HL-60 (cell line): ENCODE results near the gene OR52K1.

ENCODE experiments used
- DNase-seq, 2 experiments: peaks; one replicate each; pipeline ENCODE4 v3.0.0-alpha.2; 2010 to 2020; ENCODE audit warnings: low read depth in 1 of 2, low spot score in 1 of 2
- H3K27ac ChIP-seq: fragments of 250-450 bp; sonication (Bioruptor Pico); replicated peaks from 2 replicates; pipeline ENCODE4 v1.5.1; 2020; ENCODE audit warnings: mild to moderate bottlenecking, moderate library complexity
- H3K27me3 ChIP-seq: fragments of 250-450 bp; sonication (Bioruptor Pico); 2 replicates; pipeline ENCODE4 v1.5.1; 2021; ENCODE audit warnings: mild to moderate bottlenecking, moderate library complexity; ENCODE audit not compliant: insufficient read depth, poor library complexity, severe bottlenecking
- H3K4me3 ChIP-seq: replicated peaks from 2 replicates; pipeline ENCODE4 v1.5.1; 2011; ENCODE audit warnings: mild to moderate bottlenecking, control low read depth, low read length; ENCODE audit not compliant: insufficient read depth
- GABPA ChIP-seq: IDR thresholded peaks from 2 replicates; pipeline ENCODE4 v1.6.1; 2012; ENCODE audit warnings: low read depth
- POLR2AphosphoS5 ChIP-seq: IDR thresholded peaks from 2 replicates; pipeline ENCODE4 v1.6.1; 2012; ENCODE audit warnings: low read depth
- SPI1 ChIP-seq: IDR thresholded peaks from 2 replicates; pipeline ENCODE4 v1.6.1; 2012; ENCODE audit warnings: low read depth, mild to moderate bottlenecking, borderline replicate concordance
- TF ChIP-seq, protein P1 (sequence below): IDR thresholded peaks from one replicate; pipeline ENCODE4 v1.5.1; 2011; ENCODE audit warnings: low read length, control low read depth, inconsistent platforms; ENCODE audit not compliant: insufficient read depth
- TF ChIP-seq, protein P2 (sequence below): IDR thresholded peaks from 2 replicates; pipeline ENCODE4 v1.6.1; 2012; ENCODE audit warnings: low read depth; ENCODE audit not compliant: insufficient replicate concordance

OR52K1 gene

DNA sequence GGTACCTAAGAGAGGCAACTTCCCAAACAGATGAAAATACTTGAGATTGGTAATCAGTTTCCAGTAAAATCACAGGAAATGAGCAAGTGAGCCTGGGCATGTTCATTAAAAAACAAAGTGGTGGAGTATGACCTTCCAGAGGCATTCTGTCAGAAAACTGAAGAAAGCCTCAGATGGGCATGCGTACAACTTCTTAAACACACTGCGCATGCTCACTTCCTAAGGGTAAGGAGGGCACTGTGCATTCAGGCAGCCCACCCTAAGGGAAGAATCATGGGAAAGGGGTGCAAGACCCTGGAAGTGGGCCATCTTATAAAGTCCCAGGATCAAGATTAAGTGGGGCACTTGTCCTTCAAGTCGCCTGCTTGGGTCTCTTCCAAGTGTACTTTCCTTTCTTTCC, 29.3 kb upstream of the OR52K1 start:
- H3K4me3 ChIP-seq, result no peak overlapping the region
- H3K27me3 ChIP-seq, result no peaks in the 10 kb centered on the region
- H3K27ac ChIP-seq, result peak overlapping the region; percentile 20; the same call in 1 of the 2 replicates
- TF ChIP-seq POLR2AphosphoS5, result no peak
- TF ChIP-seq, protein P1, sequence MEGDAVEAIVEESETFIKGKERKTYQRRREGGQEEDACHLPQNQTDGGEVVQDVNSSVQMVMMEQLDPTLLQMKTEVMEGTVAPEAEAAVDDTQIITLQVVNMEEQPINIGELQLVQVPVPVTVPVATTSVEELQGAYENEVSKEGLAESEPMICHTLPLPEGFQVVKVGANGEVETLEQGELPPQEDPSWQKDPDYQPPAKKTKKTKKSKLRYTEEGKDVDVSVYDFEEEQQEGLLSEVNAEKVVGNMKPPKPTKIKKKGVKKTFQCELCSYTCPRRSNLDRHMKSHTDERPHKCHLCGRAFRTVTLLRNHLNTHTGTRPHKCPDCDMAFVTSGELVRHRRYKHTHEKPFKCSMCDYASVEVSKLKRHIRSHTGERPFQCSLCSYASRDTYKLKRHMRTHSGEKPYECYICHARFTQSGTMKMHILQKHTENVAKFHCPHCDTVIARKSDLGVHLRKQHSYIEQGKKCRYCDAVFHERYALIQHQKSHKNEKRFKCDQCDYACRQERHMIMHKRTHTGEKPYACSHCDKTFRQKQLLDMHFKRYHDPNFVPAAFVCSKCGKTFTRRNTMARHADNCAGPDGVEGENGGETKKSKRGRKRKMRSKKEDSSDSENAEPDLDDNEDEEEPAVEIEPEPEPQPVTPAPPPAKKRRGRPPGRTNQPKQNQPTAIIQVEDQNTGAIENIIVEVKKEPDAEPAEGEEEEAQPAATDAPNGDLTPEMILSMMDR, result no peak
- no peak for DNase-seq

DNA sequence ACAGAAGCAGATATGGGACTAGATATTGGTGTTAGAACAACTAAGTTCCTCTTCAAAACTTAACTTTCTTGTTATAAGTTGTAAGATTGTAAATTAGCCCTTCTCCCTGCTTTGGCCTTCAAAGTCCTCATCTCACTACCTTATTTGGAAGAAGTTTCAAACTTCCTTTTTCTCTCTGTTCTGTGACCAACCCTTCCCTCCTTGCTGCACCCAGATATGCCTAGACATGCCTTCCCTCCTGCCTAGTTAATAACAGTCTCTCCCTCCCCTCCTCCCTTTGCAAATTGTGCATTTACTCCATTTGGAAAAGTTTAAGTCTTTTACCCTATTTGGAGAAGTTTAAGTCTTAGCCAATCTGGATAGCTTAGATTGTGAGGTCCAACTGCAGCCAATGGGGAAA, 28.4 kb upstream of the OR52K1 start:
- no peaks in the 10 kb centered on the region for H3K27me3 ChIP-seq
- peak in 1 of 2 experiments; percentile 70 for DNase-seq

DNA sequence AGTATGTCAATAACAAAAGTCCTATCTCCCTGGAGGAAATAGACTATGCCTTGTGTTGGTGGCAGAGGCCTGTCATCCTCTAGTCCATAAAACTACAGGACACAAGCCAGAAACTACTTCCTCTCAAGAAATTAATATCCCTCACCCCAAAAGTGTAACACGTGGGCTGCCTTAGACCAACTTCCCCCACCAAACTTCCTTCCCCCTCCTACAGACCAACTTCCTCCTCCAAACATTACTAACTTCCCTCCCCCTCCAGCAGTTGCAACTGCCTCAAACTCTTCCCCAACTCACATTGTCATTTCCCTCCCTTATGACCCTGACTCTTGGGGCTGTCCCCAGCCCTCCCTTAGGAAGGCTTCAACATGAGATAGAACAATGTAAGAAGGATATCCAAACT, 27.0 kb upstream of the OR52K1 start:
- peak; percentile 92 for TF ChIP-seq SPI1
- TF ChIP-seq GABPA, result peak; percentile 50
- peak; percentile 73 for TF ChIP-seq POLR2AphosphoS5
- TF ChIP-seq, protein P1, result no peak
- H3K27me3 ChIP-seq, result no peaks in the 10 kb centered on the region
- peak; percentile 95 to 96 for DNase-seq
- H3K4me3 ChIP-seq, result no peak overlapping the region
- peak overlapping the region; percentile 84 for H3K27ac ChIP-seq

More for the DNA sequence above, 28.4 kb upstream of the OR52K1 start:
- Histone ChIP-seq H3K4me3 (no peak overlapping the region), H3K27ac (peak overlapping the region; percentile 84)
- TF ChIP-seq SPI1 (no peak), GABPA (no peak)

DNA sequence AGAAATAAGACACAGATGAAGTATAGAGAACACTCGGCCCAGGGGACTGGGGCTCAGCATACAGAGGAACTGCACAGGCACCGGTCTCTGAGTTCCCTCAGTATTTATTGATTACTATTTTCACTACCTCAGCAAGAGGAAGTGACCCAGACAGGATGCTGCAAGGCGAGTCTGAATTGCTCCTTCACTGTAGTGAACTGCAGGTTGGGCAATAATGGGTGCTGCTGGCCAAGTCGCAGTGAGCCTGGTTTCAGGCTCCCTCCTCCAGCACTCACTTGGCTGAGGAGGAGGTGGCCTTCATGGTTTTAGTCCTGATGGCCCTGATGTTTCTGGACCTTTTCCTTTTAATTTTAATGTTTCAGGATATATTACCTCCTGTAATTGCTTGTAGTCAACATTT, 22.9 kb upstream of the OR52K1 start:
- peak; percentile 92 to 93 for DNase-seq
- Histone ChIP-seq H3K4me3 (no peak overlapping the region), H3K27ac (peak overlapping the region; percentile 84), H3K27me3 (no peaks in the 10 kb centered on the region)
- TF ChIP-seq, protein P1, result no peak
- no peak for TF ChIP-seq GABPA
- TF ChIP-seq SPI1, result peak; percentile 94

DNA sequence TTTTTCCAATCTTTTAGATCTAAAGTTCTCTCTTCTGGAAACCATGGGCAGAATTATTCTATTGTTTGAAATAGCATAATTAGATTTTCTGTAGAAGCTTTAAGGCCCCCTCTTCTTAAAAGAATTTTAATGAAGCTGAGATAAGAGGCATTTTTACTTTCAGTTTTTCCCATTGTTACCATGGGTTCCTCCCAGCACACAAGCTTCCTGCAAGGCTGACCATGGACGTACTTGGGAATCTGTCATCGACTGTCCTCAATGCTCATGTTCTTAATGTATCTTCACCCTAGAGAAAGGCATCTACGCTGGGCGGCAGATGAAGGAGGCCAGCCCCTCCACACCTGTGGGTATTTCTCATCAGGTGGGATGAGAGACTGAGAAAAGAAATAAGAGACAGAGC, 22.3 kb upstream of the OR52K1 start:
- TF ChIP-seq, protein P2, sequence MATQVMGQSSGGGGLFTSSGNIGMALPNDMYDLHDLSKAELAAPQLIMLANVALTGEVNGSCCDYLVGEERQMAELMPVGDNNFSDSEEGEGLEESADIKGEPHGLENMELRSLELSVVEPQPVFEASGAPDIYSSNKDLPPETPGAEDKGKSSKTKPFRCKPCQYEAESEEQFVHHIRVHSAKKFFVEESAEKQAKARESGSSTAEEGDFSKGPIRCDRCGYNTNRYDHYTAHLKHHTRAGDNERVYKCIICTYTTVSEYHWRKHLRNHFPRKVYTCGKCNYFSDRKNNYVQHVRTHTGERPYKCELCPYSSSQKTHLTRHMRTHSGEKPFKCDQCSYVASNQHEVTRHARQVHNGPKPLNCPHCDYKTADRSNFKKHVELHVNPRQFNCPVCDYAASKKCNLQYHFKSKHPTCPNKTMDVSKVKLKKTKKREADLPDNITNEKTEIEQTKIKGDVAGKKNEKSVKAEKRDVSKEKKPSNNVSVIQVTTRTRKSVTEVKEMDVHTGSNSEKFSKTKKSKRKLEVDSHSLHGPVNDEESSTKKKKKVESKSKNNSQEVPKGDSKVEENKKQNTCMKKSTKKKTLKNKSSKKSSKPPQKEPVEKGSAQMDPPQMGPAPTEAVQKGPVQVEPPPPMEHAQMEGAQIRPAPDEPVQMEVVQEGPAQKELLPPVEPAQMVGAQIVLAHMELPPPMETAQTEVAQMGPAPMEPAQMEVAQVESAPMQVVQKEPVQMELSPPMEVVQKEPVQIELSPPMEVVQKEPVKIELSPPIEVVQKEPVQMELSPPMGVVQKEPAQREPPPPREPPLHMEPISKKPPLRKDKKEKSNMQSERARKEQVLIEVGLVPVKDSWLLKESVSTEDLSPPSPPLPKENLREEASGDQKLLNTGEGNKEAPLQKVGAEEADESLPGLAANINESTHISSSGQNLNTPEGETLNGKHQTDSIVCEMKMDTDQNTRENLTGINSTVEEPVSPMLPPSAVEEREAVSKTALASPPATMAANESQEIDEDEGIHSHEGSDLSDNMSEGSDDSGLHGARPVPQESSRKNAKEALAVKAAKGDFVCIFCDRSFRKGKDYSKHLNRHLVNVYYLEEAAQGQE, result no peak
- TF ChIP-seq POLR2AphosphoS5 (no peak), SPI1 (no peak), GABPA (no peak)
- TF ChIP-seq, protein P1, result no peak
- H3K27ac ChIP-seq, result peak overlapping the region; percentile 84
- H3K27me3 ChIP-seq, result no peaks in the 10 kb centered on the region
- H3K4me3 ChIP-seq, result no peak overlapping the region
- no peak for DNase-seq
